HL-60 (cell line): ENCODE measurements around the gene MYO5B.
A peak's percentile ranks its signal among the peaks of the same experiment; 100 is the strongest.
"Not testable (repeated sequence)": the region's sequence is repeated elsewhere in the genome, so short reads cannot be mapped to it uniquely, and the experiment has no call there.

ENCODE experiments used
- DNase-seq, 2 experiments: peaks; one replicate each; pipeline ENCODE4 v3.0.0-alpha.2; 2010 to 2020; ENCODE audit warnings: low read depth in 1 of 2, low spot score in 1 of 2
- H3K27ac ChIP-seq: fragments of 250-450 bp; sonication (Bioruptor Pico); replicated peaks from 2 replicates; pipeline ENCODE4 v1.5.1; 2020; ENCODE audit warnings: mild to moderate bottlenecking, moderate library complexity
- H3K27me3 ChIP-seq: fragments of 250-450 bp; sonication (Bioruptor Pico); 2 replicates; pipeline ENCODE4 v1.5.1; 2021; ENCODE audit warnings: mild to moderate bottlenecking, moderate library complexity; ENCODE audit not compliant: insufficient read depth, poor library complexity, severe bottlenecking
- H3K4me3 ChIP-seq: replicated peaks from 2 replicates; pipeline ENCODE4 v1.5.1; 2011; ENCODE audit warnings: mild to moderate bottlenecking, control low read depth, low read length; ENCODE audit not compliant: insufficient read depth
- CTCF ChIP-seq: IDR thresholded peaks from one replicate; pipeline ENCODE4 v1.5.1; 2011; ENCODE audit warnings: low read length, control low read depth, inconsistent platforms; ENCODE audit not compliant: insufficient read depth
- GABPA ChIP-seq: IDR thresholded peaks from 2 replicates; pipeline ENCODE4 v1.6.1; 2012; ENCODE audit warnings: low read depth
- POLR2AphosphoS5 ChIP-seq: IDR thresholded peaks from 2 replicates; pipeline ENCODE4 v1.6.1; 2012; ENCODE audit warnings: low read depth
- REST ChIP-seq: IDR thresholded peaks from 2 replicates; pipeline ENCODE4 v1.6.1; 2012; ENCODE audit warnings: low read depth; ENCODE audit not compliant: insufficient replicate concordance
- SPI1 ChIP-seq: IDR thresholded peaks from 2 replicates; pipeline ENCODE4 v1.6.1; 2012; ENCODE audit warnings: low read depth, mild to moderate bottlenecking, borderline replicate concordance
- long read RNA-seq: library from polyadenylated mRNA; unstranded; transcript quantifications from one replicate; pipeline ENCODE4 v2.0.0, GENCODE V29; 2020

MYO5B gene
- long read RNA-seq, partial matches to known transcripts, result 0 of 1 reads
- long read RNA-seq, other reads (novel, unspliced or antisense), result 1 of 1 reads

- DNase-seq, result peak; percentile 15 to 48
- peak within 1 kb of the TSS; percentile 31 for H3K4me3 ChIP-seq
- TF ChIP-seq POLR2AphosphoS5 (no peak), REST (no peak), GABPA (no peak), SPI1 (peak; percentile 82)
- no peak within 1 kb of the TSS for H3K27ac ChIP-seq
- H3K27me3 ChIP-seq, result peaks cover 58% of the 10 kb centered on the region
Observed at GRCh38 chr18:50194631-50195532, at the start of gene MYO5B. Gene MYO5B (minus strand): TSS chr18:50195147. CDS start chr18:50194793, 354 bp downstream.

GRCh38 chr18:50241768-50242167 lies 46.8 kb upstream of the MYO5B start:
- not testable (repeated sequence) for DNase-seq, H3K4me3 ChIP-seq, H3K27me3 ChIP-seq, H3K27ac ChIP-seq

- Histone ChIP-seq H3K27ac (no peak overlapping the region), H3K27me3 (peaks cover 3% of the 10 kb centered on the region), H3K4me3 (no peak overlapping the region)
- no peak for DNase-seq
- no peak for TF ChIP-seq REST
- TF ChIP-seq CTCF, result no peak
- no peak for TF ChIP-seq POLR2AphosphoS5
- TF ChIP-seq GABPA, result no peak
- TF ChIP-seq SPI1, result no peak
Observed at GRCh38 chr18:50240080-50240563, 45.2 kb upstream of the MYO5B start.

- TF ChIP-seq CTCF (no peak), SPI1 (no peak), GABPA (no peak), REST (no peak), POLR2AphosphoS5 (no peak)
- no peak overlapping the region for H3K4me3 ChIP-seq
- DNase-seq, result no peak
- H3K27ac ChIP-seq, result no peak overlapping the region
- peaks cover 5% of the 10 kb centered on the region for H3K27me3 ChIP-seq
Observed at GRCh38 chr18:50232419-50232818, 37.5 kb upstream of the MYO5B start.
